HepG2 (cell line): ENCODE measurements around the gene SLC50A1. TPM values are rescaled to one million over a fixed set of nuclear protein-coding genes. Genes with fewer than 3 reads are reported as not detected.

Experiments
- ATAC-seq: fragments of 200-7000 bp; cut with Tn5 transposase; 3 replicates; pipeline ENCODE4 v1.9.1; 2020; ENCODE audit warnings: mild to moderate bottlenecking, moderate library complexity
- BruUV-seq: library from RNA; stranded (reverse); fragments of 400-500 nt; replicated peaks from 2 replicates; lab custom pipeline; 2021; lab: Mats Ljungman, UMichigan
- CTCF ChIA-PET: fragments of 300-600 bp; formaldehyde crosslinking; extraction: SDS; loops from one replicate; lab custom pipeline; 2021; ENCODE audit warnings: low total read pairs, inconsistent platforms, low intra/inter-chr PET ratio; lab: Yijun Ruan, JAX
- POLR2A ChIA-PET: fragments of 350-600 bp; sonication (Branson Sonifier 250); formaldehyde crosslinking; loops from one replicate; lab custom pipeline; 2020; ENCODE audit warnings: antibody characterized with exemption, inconsistent platforms; lab: Yijun Ruan, JAX
- DNase-seq: peaks from one replicate; pipeline ENCODE4 v3.0.0-alpha.2; 2015; ENCODE audit warnings: low spot score
- FAIRE-seq: peaks from 3 replicates; lab custom pipeline; 2011; peaks lifted over from hg19 to GRCh38; lab: Jason Lieb, UNC
- H2AFZ ChIP-seq: one replicate; pipeline ENCODE4 v1.6.1; 2011; ENCODE audit warnings: low read length, inconsistent platforms
- H3K27ac ChIP-seq: fragments of 300-600 bp; 3 replicates; pipeline ENCODE4 v1.8.0; 2011; ENCODE audit warnings: mixed run types, mild to moderate bottlenecking, mixed read lengths, low read length, inconsistent platforms; ENCODE audit not compliant: insufficient read depth; ENCODE audit errors: extremely low read length
- H3K27me3 ChIP-seq, 2 experiments: fragments of 200-600 bp in 1 of 2; 2 replicates in 1 of 2; 3 replicates in 1 of 2; pipeline versions ENCODE4 v1.6.0 to v1.8.0; 2011; ENCODE audit warnings: low read length in 2 of 2, mild to moderate bottlenecking in 2 of 2, moderate library complexity in 2 of 2, inconsistent platforms in 1 of 2; ENCODE audit not compliant: insufficient read depth in 2 of 2, control insufficient read depth in 1 of 2
- H3K36me3 ChIP-seq, 2 experiments: fragments of 200-600 bp in 1 of 2; replicated peaks in 1 of 2; 2 replicates in 1 of 2; 3 replicates in 1 of 2; pipeline versions ENCODE4 v1.5.1 to v1.8.0; 2011; ENCODE audit warnings: low read length in 2 of 2, inconsistent platforms in 1 of 2; ENCODE audit not compliant: insufficient read depth in 2 of 2, control insufficient read depth in 1 of 2
- H3K4me1 ChIP-seq: 2 replicates; pipeline ENCODE4 v1.5.1; 2012; ENCODE audit warnings: low read length, inconsistent platforms; ENCODE audit not compliant: insufficient read depth
- H3K4me2 ChIP-seq: 2 replicates; pipeline ENCODE4 v1.6.0; 2011; ENCODE audit warnings: low read depth, low read length, inconsistent platforms
- H3K4me3 ChIP-seq, 3 experiments: fragments of 200-600 bp in 1 of 3; sonication (generic), shearing (Covaris generic) in 1 of 3; replicated peaks in 1 of 3; 2 replicates each; pipeline ENCODE4 v1.5.1; 2011 to 2016; ENCODE audit warnings: low read length in 3 of 3, inconsistent platforms in 2 of 3, low read depth in 2 of 3, mild to moderate bottlenecking in 2 of 3, control low read depth in 1 of 3, mixed read lengths in 1 of 3; ENCODE audit not compliant: insufficient read depth in 1 of 3
- H3K79me2 ChIP-seq: one replicate; pipeline ENCODE4 v1.6.1; 2011; ENCODE audit warnings: low read length, inconsistent platforms; ENCODE audit not compliant: insufficient read depth
- H3K9ac ChIP-seq: 2 replicates; pipeline ENCODE4 v1.6.0; 2011; ENCODE audit warnings: mild to moderate bottlenecking, low read depth, low read length, inconsistent platforms; ENCODE audit not compliant: insufficient read depth
- H3K9me3 ChIP-seq: 2 replicates; pipeline ENCODE4 v1.5.1; 2012; ENCODE audit warnings: mild to moderate bottlenecking, low read length
- H4K20me1 ChIP-seq: 2 replicates; pipeline ENCODE4 v1.6.0; 2011; ENCODE audit warnings: inconsistent platforms, mild to moderate bottlenecking, low read length, moderate library complexity; ENCODE audit not compliant: insufficient read depth
- ARID5B ChIP-seq: IDR thresholded peaks from 2 replicates; pipeline ENCODE4 v1.4.0; 2020; ENCODE audit warnings: mild to moderate bottlenecking, missing genetic modification reagents
- BCL3 ChIP-seq: sonication (generic); formaldehyde crosslinking; IDR thresholded peaks from 2 replicates; pipeline ENCODE4 v1.5.1; 2020; ENCODE audit warnings: mild to moderate bottlenecking, missing genetic modification reagents, moderate library complexity
- DNMT1 ChIP-seq: sonication (generic); formaldehyde crosslinking; IDR thresholded peaks from 2 replicates; pipeline ENCODE4 v1.5.1; 2020; ENCODE audit warnings: mild to moderate bottlenecking, missing genetic modification reagents
- ETV5 ChIP-seq: IDR thresholded peaks from 2 replicates; pipeline ENCODE4 v1.6.1; 2018; ENCODE audit warnings: missing biosample characterization, missing genetic modification reagents, inconsistent platforms, borderline replicate concordance
- HHEX ChIP-seq: IDR thresholded peaks from 2 replicates; pipeline ENCODE4 v1.6.1; 2016; ENCODE audit warnings: control low read depth
- RNF2 ChIP-seq: fragments of 450-650 bp; conservative IDR thresholded peaks from 2 replicates; pipeline ENCODE4 v1.6.1; 2016; ENCODE audit warnings: low read depth
- ZNF17 ChIP-seq: sonication (generic); formaldehyde crosslinking; IDR thresholded peaks from 2 replicates; pipeline ENCODE4 v1.5.0; 2020; ENCODE audit warnings: mild to moderate bottlenecking, missing genetic modification reagents
- ZNF609 ChIP-seq: sonication (generic); formaldehyde crosslinking; IDR thresholded peaks from 2 replicates; pipeline ENCODE4 v1.4.0; 2020; ENCODE audit warnings: mild to moderate bottlenecking, missing genetic modification reagents, borderline replicate concordance
- ZNF691 ChIP-seq: sonication (generic); formaldehyde crosslinking; IDR thresholded peaks from 2 replicates; pipeline ENCODE4 v1.4.0; 2020; ENCODE audit warnings: missing genetic modification reagents, low read depth, mild to moderate bottlenecking, borderline replicate concordance
- ZNF780A ChIP-seq: sonication (generic); formaldehyde crosslinking; IDR thresholded peaks from 2 replicates; pipeline ENCODE4 v1.8.0; 2022; ENCODE audit warnings: mild to moderate bottlenecking, missing genetic modification reagents, moderate library complexity
- WGBS: methylation state at CpG from one replicate; pipeline ENCODE4 v1.1.6; 2017; ENCODE audit warnings: low lambda C conversion rate; 5-methylcytosine and 5-hydroxymethylcytosine counted together
- in situ Hi-C: cut with HindIII; loops from 2 replicates; pipeline ENCODE4 v1.10.0; 2017; ENCODE audit warnings: low pct_unique_long_range_greater_than_20kb; ENCODE audit not compliant: extremely low pct_ligation_motif_present
- intact Hi-C: fragments of 100-400 bp; cut with micrococcal nuclease; formaldehyde crosslinking; loops from one replicate; pipeline ENCODE4 v1.10.0; 2022; ENCODE audit not compliant: unreplicated experiment
- polyA plus RNA-seq, 8 experiments: library from polyadenylated mRNA; depleted of rRNA in 3 of 8; stranded (reverse) in 7 of 8; unstranded in 1 of 8; fragments of >200 nt; fragmentation: Illumina TruSeq in 4 of 8; extraction: Trizol in 4 of 8; gene quantifications; 2 replicates each; pipeline versions ENCODE4 v1.2.1 to v1.2.3, GENCODE V29; 2011 to 2016; ENCODE audit warnings: low read depth in 4 of 8, missing spikeins in 1 of 8, mixed read lengths in 1 of 8; ENCODE audit not compliant: insufficient read depth in 1 of 8
- total RNA-seq, 5 experiments: library from RNA; depleted of rRNA; stranded (reverse); fragments of >200 nt; fragmentation: Illumina TruSeq; extraction: Trizol; gene quantifications; 2 replicates each; pipeline ENCODE4 v1.2.3, GENCODE V29; 2016; ENCODE audit warnings: low read depth in 1 of 5

Gene SLC50A1
- total and polyA plus RNA-seq, 2 of the 13 experiments (the other 11 are each of a cell fraction or from before 2014, with no cell fraction given), result 22.5 to 46.8 TPM

- peak; percentile 15; the same call in 1 of the 2 replicates for TF ChIP-seq ZNF609 (CRISPR knock-in tag)
- TF ChIP-seq ETV5 (CRISPR knock-in tag), result peak; percentile 40; the same call in 1 of the 2 replicates
- TF ChIP-seq DNMT1, result no peak
- TF ChIP-seq ZNF17 (CRISPR knock-in tag), result no peak
- TF ChIP-seq HHEX (CRISPR knock-in tag), result peak; percentile 85
Observed at GRCh38 chr1:155184835-155185782, 49.5 kb downstream of the SLC50A1 start (continued).

- Histone ChIP-seq H3K4me3 (no peak overlapping the region), H3K79me2 (no peaks in the 10 kb centered on the region), H4K20me1 (no peaks in the 10 kb centered on the region), H3K27ac (no peak overlapping the region), H3K4me1 (peaks cover 14% of the 10 kb centered on the region; the same call in 1 of the 2 replicates), H2AFZ (no peak overlapping the region), H3K4me2 (0 out of 2 replicates have a peak overlapping the region, but pooled peaks have one; percentile 48), H3K27me3 (peaks cover 7 to 61% of the 10 kb centered on the region in 2 experiments; a peak in 4 of 5 replicates), H3K9ac (no peak overlapping the region), H3K9me3 (no peaks in the 10 kb centered on the region), H3K36me3 (no peaks in the 10 kb centered on the region)
- no peak for FAIRE-seq
- no peak; the same call in 2 of the 3 replicates for ATAC-seq
- ChIA-PET CTCF (no interaction called here), POLR2A (no interaction called here)
- WGBS, result 26% methylated on average over 5 of the region's 6 CpGs
- no peak for DNase-seq
- intact Hi-C loops, result no loop called here
- BruUV-seq, result no TSS peak
- in situ Hi-C loops, result no loop called here
- TF ChIP-seq BCL3 (CRISPR knock-in tag) (no peak), ZNF780A (no peak), RNF2 (no peak), ARID5B (CRISPR knock-in tag) (no peak), ZNF691 (CRISPR knock-in tag) (no peak)
Observed at GRCh38 chr1:155185783-155186066, 50.1 kb downstream of the SLC50A1 start.
